Prostate gland (tissue), 2 donors: ENCODE measurements around the gene NACA2. TPM values are rescaled to one million over a fixed set of nuclear protein-coding genes. Genes with fewer than 3 reads are reported as not detected.
"Not testable (repeated sequence)": the region's sequence is repeated elsewhere in the genome, so short reads cannot be mapped to it uniquely, and the experiment has no call there.

Experiments
- DNase-seq: peaks from one replicate; pipeline ENCODE4 v3.0.0-alpha.2; 2019; ENCODE audit warnings: low spot score
- H3K27ac ChIP-seq, 2 donors: fragments of 200-600 bp; sonication (generic); 2 replicates each; pipeline ENCODE4 v1.5.1; 2017 to 2019
- H3K27me3 ChIP-seq: fragments of 200-600 bp; sonication (generic); replicated peaks from 2 replicates; pipeline ENCODE4 v1.5.1; 2019; ENCODE audit not compliant: insufficient read depth
- H3K36me3 ChIP-seq, 2 donors: fragments of 200-600 bp; sonication (generic); 1 replicate in 1 of 2; 2 replicates in 1 of 2; pipeline versions ENCODE4 v1.5.1 to v1.8.1; 2017 to 2019
- H3K4me1 ChIP-seq: fragments of 200-600 bp; sonication (generic); replicated peaks from 2 replicates; pipeline ENCODE4 v1.5.1; 2019
- H3K4me3 ChIP-seq, 2 donors: fragments of 200-600 bp; sonication (generic); 2 replicates each; pipeline ENCODE4 v1.5.1; 2017 to 2019
- H3K9me3 ChIP-seq: fragments of 200-600 bp; sonication (generic); 2 replicates; pipeline ENCODE4 v1.5.1; 2017
- CTCF ChIP-seq, 4 experiments: fragments of 200-600 bp in 2 of 4; fragments of 450-650 bp in 2 of 4; sonication (generic) in 2 of 4; IDR thresholded peaks; 1 replicate in 3 of 4; 2 replicates in 1 of 4; pipeline ENCODE4 v1.5.1; 2016 to 2019; ENCODE audit warnings: antibody characterized with exemption in 4 of 4, mild to moderate bottlenecking in 2 of 4, moderate library complexity in 2 of 4
- POLR2A ChIP-seq: fragments of 450-650 bp; IDR thresholded peaks from one replicate; pipeline ENCODE4 v1.6.1; 2016; ENCODE audit warnings: antibody characterized with exemption, mild to moderate bottlenecking
- POLR2AphosphoS5 ChIP-seq: sonication (generic); formaldehyde crosslinking; IDR thresholded peaks from one replicate; pipeline ENCODE4 v1.6.1; 2017; ENCODE audit warnings: antibody characterized with exemption
- WGBS: methylation state at CpG from one replicate; pipeline ENCODE4 v1.1.5; 2018; 5-methylcytosine and 5-hydroxymethylcytosine counted together
- intact Hi-C: fragments of 100-400 bp; cut with DNase I; formaldehyde crosslinking; loops from one replicate; pipeline ENCODE4 v1.14.2; 2022
- total RNA-seq, 2 donors: library from RNA; depleted of rRNA; stranded (reverse); fragments of >200 nt; gene quantifications; one replicate each; pipeline ENCODE4 v1.1.0, GENCODE V29; 2016

NACA2 gene
- total RNA-seq, 2 donors from 2014 or later, result 2.1 TPM; not detected in 1

- intact Hi-C loops, result no loop called here
- Histone ChIP-seq H3K9me3 (no peaks in the 10 kb centered on the region), H3K27ac (no peak overlapping the region), H3K4me3 (no peak overlapping the region), H3K27me3 (no peaks in the 10 kb centered on the region), H3K36me3 (no peaks in the 10 kb centered on the region), H3K4me1 (no peaks in the 10 kb centered on the region)
- 89% methylated on average over 4 of the region's 4 CpGs for WGBS
- no peak for DNase-seq
- TF ChIP-seq POLR2AphosphoS5, result no peak
- no peak for TF ChIP-seq POLR2A
- no peak for TF ChIP-seq CTCF (IDR thresholded peaks at IDR 0.05)
These were observed 12.4 kb downstream of the NACA2 start for GRCh38 chr17:61578645-61579044.

DNA sequence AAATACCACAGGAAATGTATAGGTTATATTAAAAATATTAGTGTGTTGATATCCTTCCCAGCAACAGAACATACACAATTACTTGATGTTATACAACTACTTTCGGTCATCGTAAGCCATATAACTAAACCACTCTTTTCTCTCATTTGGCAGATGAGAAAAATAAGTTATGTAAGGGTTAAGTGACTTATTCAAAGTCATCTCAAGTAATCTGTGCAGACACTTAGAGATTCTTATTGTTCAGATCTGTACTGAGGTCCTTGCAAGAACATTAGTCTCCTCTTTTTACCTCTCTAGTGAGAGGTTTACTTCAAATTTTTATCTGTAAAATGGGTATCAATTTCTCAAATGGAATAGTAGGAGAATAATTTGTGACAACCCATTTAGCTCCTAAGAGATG is 15.0 kb downstream of the NACA2 start:
- WGBS, result 96% methylated on average over 2 of the region's 2 CpGs
- TF ChIP-seq CTCF (IDR thresholded peaks at IDR 0.05) (no peak), POLR2AphosphoS5 (no peak), POLR2A (no peak)
- H3K27ac ChIP-seq, result no peak overlapping the region
- H3K36me3 ChIP-seq, result no peaks in the 10 kb centered on the region
- H3K27me3 ChIP-seq, result no peaks in the 10 kb centered on the region
- no peaks in the 10 kb centered on the region for H3K9me3 ChIP-seq
- intact Hi-C loops, result loop anchor here (2.0 kb wide), 1 partner anchor 163 kb away; no protein-coding TSS in a partner anchor
- DNase-seq, result no peak
- no peaks in the 10 kb centered on the region for H3K4me1 ChIP-seq
- no peak overlapping the region for H3K4me3 ChIP-seq

- Histone ChIP-seq H3K4me1 (no peaks in the 10 kb centered on the region), H3K9me3 (no peaks in the 10 kb centered on the region), H3K36me3 (no peaks in the 10 kb centered on the region), H3K27me3 (no peaks in the 10 kb centered on the region), H3K4me3 (no peak overlapping the region), H3K27ac (no peak overlapping the region)
- TF ChIP-seq POLR2A (no peak), CTCF (IDR thresholded peaks at IDR 0.05) (no peak), POLR2AphosphoS5 (no peak)
- DNase-seq, result no peak
- WGBS, result 60% methylated on average over 5 of the region's 5 CpGs
- intact Hi-C loops, result loop anchor here (2.0 kb wide), 1 partner anchor 163 kb away; no protein-coding TSS in a partner anchor
These were observed 15.6 kb downstream of the NACA2 start for GRCh38 chr17:61575352-61575975.

DNA sequence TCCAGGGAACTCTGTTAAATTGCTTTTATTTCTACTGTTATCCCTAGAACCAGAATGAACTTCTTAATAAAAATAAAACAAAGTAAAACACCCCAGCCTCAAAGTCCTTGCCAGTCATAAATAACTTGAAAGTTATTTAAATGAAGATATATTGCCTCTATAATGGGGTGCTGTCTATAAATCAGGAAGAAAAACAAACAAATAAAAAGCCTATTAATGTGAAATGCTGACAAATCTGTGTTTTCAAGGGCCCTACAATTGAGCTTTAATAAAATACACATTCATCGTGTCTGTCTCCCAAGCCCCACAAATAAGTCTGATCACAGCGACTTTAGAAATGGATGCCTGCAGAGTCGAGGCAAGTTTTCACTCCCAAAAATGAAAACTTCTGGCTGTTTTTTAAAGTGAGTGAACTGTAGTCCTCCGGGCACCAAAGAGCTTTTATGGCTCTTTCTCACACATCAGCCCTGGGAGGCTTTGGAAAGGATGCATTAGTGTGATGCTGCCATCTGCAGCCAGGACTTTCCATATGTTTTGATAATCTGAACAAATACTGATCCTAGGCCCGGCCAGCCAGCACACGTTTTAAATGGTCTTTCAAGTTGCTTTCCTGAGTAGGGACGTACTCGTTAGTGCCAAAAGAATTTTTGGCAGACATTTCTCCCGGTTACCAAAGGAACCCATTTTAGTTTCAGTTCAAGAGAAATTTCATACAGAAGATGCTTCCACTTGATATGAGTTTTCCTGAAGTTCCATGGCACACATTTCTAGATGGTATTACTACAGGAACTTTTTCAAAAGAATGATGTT is 16.3 kb downstream of the NACA2 start:
- H3K27ac ChIP-seq, result no peak overlapping the region
- 7% methylated on average over 9 of the region's 9 CpGs for WGBS
- TF ChIP-seq POLR2A (no peak), POLR2AphosphoS5 (peak; percentile 52), CTCF (IDR thresholded peaks at IDR 0.05) (peak in 3 of 4 experiments; percentile 27 to 53 (median 50))
- no peak overlapping the region for H3K4me3 ChIP-seq
- DNase-seq, result peak; percentile 62
- no peaks in the 10 kb centered on the region for H3K27me3 ChIP-seq
- no peaks in the 10 kb centered on the region for H3K4me1 ChIP-seq
- intact Hi-C loops, result loop anchor here (2.0 kb wide), 1 partner anchor 162 kb away; no protein-coding TSS in a partner anchor
- H3K9me3 ChIP-seq, result no peaks in the 10 kb centered on the region
- no peaks in the 10 kb centered on the region for H3K36me3 ChIP-seq

GRCh38 chr17:61572547-61572946 is 18.5 kb downstream of the NACA2 start:
- H3K27ac ChIP-seq, H3K9me3 ChIP-seq, H3K36me3 ChIP-seq, H3K4me1 ChIP-seq, intact Hi-C loops, H3K27me3 ChIP-seq, DNase-seq, H3K4me3 ChIP-seq: not testable (repeated sequence)
- WGBS, result over 99% methylated on average over 7 of the region's 7 CpGs
